GM12891 (cell line): ENCODE measurements around the gene SMIM38.

Experiments used
- POLR2A ChIP-seq: IDR thresholded peaks from 2 replicates; pipeline ENCODE4 v1.6.1; 2011; ENCODE audit warnings: low read depth, low read length, control low read depth
- POLR2AphosphoS5 ChIP-seq: IDR thresholded peaks from 2 replicates; pipeline ENCODE4 v1.6.1; 2011; ENCODE audit warnings: low read depth, low read length, control low read depth
- SPI1 ChIP-seq: IDR thresholded peaks from 2 replicates; pipeline ENCODE4 v1.6.1; 2011; ENCODE audit warnings: low read depth, low read length, control low read depth
- TAF1 ChIP-seq: IDR thresholded peaks from 2 replicates; pipeline ENCODE4 v1.6.1; 2011; ENCODE audit warnings: low read depth, low read length, control low read depth

- TF ChIP-seq POLR2A = no peak
- TF ChIP-seq POLR2AphosphoS5 = no peak
- no peak for TF ChIP-seq TAF1
- no peak for TF ChIP-seq SPI1
Observed at GRCh38 chr11:69113226-69113625, 42.5 kb upstream of the SMIM38 start.
